Stimulated activated CD4-positive, alpha-beta T cell treated with anti-CD3 and anti-CD28 coated beads, TNF-alpha, amount 100 ng/mL, for 1 hour (primary cell): ENCODE data around the gene GABBR2.

Source experiments
- DNase-seq, 3 donors: peaks; one replicate each; pipeline ENCODE4 v3.0.0-alpha.2; 2020; ENCODE audit warnings: low read depth in 3 of 3, low spot score in 1 of 3

GABBR2 gene

DNA sequence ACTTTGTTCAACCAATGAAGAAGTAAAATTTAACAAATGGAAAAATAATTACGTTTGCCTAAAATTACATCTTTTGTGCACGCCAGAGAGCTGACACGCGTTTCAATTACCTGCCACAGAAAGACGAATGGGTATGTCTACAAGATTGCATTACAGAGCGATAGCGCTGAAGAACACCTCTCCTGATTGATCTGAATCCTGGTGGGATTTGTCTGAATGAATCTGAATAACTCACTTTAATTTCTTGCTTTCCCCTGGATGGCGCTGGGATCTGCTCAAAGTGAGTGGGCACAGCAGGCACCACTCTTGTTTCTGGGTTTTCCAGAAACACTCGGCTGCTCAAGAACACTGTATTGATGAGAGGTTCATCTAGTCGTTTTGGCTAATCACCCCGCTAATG lies 304.5 kb downstream of the GABBR2 start:
- DNase-seq = no peak

DNA sequence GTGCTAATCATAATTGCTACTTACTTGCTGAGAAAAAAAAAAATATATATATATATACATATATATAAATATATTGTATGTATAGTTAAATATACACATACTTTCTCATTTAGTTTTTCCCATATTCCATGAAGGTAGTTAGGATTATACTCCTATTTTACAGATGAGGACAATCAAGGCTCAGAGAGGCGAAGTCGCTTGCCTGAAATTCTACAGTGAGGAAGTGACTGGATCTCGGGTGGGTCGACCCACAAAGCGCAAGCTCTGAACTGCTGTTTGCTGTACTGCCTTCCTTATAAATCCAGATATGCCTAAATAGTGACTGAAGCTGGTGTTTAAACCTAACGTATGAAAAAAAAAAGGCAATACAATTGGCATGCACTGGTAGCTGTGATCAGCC lies 305.0 kb downstream of the GABBR2 start:
- DNase-seq = no peak

DNA sequence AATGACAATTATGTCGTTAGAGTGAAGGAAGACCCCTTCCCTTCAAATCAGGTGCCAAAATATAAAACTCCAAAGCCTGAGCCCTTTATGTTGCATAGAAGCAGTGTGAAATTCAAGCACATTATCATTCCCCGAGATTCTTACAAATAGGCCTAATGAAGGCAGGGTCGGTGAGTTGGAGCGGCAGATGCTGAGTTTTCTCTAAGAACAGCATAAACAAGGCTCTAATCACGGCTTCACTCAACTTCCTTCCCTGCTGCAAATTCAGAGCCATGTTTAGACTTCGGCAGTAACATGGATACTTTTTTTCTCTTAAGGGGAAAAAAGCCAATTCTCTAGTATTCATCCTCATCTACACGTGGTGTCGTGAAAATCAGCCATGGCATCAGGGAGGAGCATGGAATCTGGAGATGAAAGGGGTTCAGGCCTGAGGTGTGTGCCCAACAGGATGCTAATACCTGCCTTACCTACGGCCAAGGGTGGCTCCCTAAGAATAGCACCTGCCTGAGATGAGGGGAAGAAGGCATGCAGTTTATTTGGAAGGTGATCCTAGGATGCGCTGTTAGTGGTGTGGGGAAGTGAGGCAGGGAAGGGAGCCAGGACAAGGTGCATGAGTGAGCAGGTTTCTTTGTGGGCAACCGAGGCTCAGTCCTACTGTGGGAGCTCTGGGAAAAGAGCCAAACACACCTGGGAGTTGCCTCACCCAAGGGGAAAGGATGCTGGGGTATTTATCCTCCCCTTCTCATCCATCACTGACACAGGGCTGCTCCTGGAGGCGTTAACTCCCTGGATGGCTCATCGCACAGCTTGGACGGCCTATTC lies 306.5 kb downstream of the GABBR2 start:
- no peak for DNase-seq

DNA sequence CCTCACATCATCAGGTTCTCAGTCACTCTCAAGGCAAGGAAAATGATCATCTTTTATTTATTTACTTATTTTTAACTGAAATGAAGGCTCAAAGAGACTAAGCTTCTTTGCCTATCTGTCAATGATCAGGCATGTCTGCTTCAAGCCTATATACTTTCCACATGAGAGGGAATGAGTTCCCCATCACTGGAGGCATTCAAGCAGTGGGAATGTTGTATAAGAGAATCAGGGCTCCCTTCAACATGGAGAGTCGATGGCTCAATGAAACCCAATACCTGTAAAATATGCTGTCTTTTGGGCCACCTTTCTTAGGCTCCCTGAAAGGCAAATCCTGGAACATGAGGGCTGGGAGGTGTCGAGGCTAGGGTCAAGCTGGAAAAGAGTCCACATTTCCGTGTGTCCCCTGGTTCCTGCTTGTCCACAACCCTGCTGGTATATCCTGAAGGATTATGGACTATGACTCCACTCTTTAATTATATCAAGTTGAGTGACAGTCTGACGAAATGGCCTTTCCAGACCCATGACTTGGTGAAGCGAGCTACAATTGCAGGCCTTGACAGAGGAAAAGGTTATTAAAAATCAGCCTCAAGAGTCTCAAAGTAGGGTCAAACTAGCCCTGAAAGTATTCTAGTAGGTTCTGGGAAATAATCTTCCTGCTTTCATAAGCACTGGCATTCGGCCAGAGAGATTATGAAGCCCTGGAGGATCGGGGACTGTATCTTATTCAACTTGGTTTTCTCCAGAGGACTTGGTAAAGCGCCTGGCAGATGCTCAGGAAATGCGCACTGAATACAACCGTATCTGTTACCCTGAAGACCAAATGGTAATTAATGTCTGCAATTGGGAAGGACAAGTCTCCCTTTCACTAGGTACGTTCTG lies 307.4 kb downstream of the GABBR2 start:
- no peak for DNase-seq

DNA sequence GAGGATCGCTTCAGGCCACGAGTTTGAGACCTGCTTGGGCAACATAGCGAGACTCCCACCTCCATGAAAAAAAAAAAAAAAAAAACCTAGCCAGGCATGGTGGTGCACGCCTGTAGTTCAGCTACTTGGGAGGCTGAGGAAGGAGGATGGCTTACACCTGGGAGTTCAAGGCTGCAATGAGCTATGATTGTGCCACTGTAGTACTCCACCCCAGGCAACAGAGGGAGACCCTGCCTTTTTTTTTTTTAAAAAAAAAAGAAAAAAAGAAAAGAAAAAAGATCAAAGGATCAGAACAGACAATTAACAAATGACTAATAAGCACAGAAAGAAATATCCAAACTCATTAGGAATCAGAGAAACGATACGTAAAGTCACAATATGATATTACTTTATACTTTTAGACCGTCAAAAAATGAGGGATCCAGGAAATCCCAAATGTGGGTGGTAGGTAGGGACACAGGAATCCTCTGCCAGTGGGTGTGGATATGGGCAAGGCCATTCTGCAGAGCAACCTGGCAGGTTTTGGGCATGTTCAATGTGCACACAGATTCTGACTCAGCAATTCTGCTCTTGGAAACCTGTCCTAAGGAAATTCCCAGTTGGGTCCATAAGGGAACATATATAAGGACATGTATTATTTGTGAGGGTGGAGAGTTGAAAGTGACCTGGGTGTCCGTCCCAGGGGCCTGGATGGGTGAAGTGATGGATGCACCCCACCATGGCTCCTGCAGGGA lies 308.6 kb downstream of the GABBR2 start:
- no peak for DNase-seq

DNA sequence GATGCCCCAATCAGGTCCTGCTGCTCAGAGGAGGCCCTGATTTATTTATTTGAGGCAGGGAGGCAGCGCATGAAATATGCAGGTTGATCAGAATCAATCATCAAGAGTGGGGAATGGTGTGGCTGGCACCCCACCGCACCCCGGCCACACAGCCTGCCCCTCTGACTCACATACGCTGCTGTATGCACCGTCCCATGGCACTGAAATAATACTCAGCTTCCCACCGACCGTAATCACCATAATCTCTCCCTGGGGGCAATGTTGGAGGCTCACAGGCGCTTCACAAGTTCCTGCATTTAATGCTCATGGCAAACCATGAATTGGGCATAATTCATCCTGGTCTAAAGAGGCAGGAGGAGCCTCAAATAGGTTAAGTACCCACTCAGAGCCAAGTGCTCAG lies 312.1 kb downstream of the GABBR2 start:
- no peak for DNase-seq

DNA sequence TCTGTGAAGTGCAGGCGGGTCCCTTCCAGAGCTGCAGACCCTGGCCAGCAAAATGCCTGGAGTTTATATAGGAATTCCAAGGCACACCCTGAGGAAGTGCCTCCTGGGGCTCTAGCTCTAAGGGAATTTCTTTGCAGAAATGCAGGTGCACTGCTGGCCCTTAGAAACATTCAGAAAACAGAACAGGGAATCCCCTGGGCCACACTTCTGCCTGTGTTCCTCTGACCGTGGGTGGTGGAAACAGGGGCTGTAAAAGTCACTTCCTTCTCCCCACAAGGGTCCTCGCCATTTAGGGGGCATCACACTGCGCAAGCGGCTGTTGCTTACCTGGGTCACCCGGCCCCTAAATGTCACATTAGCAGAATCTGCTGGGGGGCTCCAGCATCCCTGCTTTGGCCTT lies 312.5 kb downstream of the GABBR2 start:
- no peak for DNase-seq

DNA sequence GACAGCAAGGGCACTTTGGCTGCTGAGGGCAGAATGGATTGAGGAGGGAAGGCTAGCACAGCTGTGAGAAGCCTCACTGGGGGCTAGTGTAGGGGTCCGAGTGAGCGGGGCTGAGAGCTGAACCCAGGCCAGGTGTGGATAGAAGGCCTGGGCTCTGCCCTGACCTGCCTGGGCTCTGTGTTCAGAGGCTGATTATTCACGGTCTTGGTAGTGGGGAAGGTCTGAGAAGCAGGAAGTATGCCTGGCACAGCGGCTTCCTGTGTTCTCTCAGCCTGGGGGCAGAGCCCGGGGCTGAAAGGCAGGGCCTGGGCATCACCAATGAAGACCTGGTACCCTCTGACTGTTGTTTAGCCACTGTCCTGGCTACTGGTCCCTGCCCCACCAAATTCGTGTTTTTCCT lies 316.9 kb downstream of the GABBR2 start:
- no peak for DNase-seq

DNA sequence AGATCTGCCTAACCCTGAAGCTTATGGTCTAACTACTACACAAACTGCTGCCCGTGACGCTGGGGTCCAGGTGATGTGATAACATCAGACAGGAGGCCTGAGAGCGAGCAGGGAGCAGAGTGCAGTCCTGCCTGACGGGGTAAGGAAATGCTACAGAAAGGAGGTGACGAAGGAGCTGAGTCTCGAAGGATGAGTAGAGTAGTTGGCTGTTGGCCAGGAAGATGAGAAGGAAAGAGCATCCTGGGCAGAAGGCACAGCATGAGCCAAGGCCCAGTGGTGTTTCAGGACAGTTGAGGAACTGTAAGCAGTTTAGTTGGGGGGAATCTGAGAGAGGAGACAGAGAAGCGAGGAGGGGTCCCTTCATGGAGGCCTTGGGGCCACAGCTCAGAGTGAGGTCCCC lies 317.3 kb downstream of the GABBR2 start:
- DNase-seq = no peak

DNA sequence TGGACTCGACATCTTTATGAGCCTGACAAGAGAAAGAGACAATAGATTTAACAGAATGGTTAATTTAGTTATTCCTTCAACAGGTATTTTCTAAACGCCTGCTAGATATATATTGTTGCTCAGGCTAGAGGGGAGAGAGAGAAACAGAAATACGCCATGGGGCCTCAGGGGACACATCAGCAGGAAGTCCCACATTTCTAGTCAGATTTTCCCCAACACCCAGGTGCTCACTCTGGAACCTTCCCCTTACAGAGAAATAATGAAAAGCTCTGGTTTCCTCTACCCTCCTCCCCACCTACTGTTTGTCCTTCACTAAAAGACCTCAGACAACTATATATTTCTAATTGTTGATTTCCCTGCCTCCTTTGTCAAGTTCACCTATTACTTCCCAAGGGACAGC lies 323.0 kb downstream of the GABBR2 start:
- DNase-seq = no peak

DNA sequence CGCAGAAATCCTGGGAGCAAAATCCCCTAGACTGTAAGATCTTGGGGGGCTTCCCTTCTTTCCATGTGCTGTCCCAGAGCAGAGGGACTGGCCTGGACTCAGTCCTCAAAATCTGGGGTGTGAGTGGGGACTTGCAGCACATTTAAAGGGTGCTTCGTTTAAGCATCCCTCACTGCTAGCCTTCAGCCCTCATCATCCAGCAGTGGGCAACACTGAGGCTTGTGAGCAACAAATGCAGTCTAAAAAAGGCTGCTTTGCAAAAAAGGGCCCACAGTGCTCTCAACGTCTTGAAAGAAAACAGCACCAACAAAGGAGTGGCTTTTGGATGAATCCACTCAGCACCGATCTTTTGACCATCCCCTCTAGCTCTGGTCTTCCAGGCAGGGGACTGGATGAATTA lies 325.0 kb downstream of the GABBR2 start:
- no peak for DNase-seq

DNA sequence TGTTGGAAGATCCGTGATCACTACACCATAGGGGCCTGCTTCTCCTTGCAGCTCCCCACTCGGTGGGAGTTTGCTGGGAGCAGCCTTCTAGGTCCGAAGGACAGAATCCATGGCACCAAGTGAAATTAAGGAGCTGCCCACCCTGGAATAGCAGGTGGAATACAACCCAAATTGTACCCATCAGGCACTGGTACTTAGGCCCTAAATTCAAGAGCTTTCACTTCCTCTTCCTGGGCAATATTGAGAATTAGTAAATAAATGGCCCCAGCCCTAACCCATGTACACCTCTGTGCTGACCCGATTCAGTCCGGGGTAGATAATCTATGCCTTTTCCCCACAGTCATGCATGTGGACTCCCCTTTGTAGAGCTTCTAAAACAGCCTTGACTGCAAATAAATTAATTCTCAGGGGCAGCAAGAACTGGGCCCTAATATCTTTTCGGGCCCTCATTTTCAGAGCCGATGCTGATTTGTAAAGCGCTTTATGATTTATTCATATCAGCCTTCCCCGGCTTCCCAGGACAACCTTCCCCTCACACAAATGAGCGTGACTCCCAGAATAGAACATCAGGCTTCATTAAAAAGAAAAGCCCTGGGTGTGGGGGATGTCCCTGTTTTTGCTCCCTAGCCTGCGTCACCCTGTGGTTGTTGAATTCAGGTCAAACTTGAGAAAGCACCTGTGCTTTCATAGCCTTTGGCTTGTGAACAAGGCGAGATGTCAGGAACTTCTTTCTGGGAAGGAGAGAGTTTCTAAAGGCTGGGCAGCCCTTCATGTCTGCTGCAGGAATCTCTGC lies 327.2 kb downstream of the GABBR2 start:
- DNase-seq = no peak

DNA sequence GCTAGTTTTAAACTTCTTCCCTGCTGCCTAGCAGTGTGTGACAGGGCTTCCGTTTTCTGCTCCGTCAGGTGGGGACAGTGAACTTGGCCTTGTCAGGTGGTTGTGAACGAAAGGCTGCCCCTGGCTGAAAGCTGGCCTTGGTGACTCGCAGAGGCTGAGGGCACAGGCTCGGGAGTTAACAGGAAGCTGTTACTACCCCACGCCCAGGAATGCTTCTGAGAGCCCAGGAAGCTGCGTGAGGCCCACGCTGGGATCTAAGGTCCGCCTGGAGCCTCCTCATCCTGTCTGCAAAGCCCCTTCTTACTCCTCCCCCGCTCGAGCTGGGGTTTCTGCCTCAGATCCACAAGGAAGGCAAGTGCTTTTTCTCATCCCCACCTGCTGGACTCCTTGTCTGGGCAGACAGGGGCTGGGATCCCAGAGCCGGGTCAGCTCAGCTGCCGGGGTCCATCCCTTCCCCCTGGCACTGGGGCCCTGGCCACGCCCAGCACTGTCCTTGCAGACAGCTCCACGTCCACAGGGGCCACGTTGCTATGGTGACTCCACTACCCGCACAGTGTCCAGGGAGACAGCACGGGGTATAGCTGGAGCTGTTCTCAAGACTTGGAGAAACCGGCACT lies 328.6 kb downstream of the GABBR2 start:
- no peak for DNase-seq

DNA sequence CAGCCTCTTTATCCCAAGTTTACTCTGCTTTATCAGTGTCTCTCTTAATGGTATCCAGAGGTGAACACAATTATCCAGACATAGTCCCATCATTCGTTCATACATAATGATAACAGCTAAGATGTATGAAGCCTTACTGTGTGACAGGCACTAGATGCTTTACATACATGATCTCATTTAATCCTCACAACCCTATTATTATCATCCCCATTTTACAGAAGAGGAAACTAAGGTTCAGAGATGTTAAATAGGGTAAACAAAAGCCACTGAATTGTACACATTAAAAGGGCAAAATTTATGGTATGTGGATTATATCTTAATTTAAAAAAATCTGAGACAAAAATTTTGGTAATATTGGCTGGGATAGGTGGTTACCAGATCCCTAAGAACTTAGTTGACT lies 329.2 kb downstream of the GABBR2 start:
- no peak for DNase-seq

DNA sequence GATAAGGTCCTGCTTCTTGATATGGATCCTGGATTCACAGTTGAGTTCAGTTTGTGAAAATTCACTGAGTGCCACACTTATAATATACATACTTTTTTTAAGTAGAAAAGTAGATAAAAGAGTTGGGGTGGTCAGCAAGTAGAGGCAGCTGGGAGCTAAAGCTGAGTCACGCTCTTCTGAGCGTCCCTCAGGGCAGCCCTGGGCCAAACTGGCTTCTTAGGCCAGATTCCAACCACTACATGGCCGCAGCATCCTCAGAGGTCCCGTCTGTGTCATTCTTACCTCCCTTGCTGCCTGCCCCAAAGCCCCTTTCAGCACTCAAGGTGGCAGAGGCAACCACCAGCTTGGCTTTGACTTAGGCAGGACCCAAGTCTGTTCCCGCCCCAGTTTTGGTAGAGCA lies 329.9 kb downstream of the GABBR2 start:
- DNase-seq = no peak

DNA sequence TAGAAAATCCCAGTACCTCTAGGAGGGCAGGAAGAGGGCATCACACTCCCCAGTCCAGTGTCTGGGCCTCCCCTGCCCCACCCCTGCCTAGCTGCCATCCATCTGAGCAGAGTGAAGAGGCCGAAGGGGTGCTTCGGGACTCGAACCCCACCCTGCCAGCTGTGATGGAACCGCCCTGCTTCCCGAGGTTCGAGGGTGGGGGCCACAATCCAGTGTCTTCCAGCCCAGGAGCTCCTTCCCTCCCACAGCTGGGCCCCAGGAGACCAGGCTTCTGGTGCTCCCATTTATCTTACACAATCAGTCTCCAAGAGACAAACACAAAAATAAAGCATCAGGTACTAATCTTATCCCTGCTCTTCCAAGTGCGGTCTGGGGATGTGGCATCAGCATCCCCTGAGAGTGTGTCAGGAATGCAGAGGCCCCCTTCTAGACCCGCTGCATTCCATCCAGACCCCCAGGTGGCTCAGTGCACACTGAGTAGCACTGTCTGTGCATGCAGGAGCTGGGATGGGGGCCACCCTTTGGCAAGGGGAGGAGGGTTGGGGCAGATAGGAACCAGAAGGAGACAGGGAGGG lies 330.4 kb downstream of the GABBR2 start:
- DNase-seq = no peak

DNA sequence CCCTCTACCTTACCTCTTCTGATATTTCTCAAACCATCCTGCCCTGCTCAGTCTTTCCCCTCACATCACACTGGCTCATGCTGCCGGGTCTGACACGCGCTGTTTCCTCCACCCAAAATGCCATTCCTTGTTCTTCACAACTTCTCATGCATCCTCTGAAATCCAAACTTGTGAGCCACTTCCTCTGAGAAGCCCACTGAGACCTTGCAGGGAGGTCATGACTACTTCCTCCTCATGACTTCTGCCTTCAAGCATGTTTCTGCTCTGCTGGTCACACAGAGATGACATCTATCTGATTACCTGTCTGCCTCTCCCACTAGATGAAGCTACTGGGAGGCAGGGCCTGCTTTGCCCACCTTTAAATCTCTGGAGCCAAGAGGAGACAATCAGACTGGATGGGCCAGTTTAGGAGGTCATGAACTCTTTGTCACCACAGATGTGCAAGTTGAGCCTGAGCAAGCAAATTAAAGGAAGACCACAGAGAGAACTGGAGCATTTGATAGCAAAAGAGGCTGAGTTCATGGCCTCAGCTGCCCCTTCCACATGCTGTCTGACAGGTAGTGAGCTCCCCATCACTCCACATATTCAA lies 333.5 kb downstream of the GABBR2 start:
- DNase-seq = no peak

DNA sequence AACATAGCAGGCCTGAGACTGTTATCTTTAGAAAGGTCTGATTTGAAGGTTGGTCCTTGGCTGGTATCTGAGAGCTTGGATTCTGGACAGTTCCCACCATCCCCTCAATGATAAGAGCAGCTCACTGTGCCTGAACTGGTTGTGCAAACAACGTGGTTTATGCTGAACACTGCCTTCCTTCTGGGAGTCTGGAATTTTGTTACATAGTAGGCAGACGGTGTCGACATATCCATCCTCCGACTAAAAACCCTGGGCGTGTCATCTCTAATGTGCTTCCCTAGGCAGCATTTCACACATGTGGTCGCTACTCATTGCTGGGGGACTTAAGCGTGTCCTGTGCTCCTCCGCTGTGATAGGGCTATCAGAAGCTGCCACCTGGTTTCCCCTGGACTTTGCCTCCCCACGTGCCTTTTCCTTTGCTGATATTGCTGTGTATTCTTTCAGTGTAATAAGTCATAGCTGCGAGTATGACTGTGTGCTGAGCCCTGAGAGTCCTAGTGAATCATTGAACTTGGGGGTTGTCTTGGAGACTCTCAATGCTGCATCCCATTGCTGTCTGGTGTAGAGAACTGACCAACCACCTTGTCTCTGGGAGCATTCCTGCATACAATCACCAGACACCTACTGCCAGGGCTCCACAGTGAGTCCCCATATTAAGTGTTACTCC lies 334.2 kb downstream of the GABBR2 start:
- no peak for DNase-seq

DNA sequence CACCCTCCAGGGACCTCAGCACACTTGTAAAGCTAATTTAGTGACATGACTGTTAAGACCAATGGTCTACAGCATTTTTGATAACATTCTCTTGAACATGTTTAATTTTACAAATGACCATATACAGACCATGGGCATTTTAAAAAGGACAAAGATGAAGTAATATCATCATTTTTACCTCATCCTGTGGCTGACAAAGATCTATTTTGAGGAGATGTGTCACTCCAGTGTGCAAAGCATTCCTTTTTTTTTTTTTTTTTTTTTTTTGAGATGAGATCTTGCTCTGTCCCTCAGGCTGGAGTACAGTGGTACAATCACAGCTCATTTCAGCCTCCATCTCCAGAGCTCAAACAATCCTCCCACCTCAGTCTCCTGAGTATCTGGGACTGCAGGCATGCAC lies 335.1 kb downstream of the GABBR2 start:
- no peak for DNase-seq
